HG02885 (cell line): ENCODE data around the gene PHF20.
"Not testable (repeated sequence)": the region's sequence is repeated elsewhere in the genome, so short reads cannot be mapped to it uniquely, and the experiment has no call there.

Experiments
- ATAC-seq: cut with Tn5 transposase; IDR thresholded peaks from one replicate; pipeline ENCODE4 v1.9.1; 2021; ENCODE audit warnings: mild to moderate bottlenecking; ENCODE audit not compliant: unreplicated experiment, poor library complexity

Gene PHF20

DNA sequence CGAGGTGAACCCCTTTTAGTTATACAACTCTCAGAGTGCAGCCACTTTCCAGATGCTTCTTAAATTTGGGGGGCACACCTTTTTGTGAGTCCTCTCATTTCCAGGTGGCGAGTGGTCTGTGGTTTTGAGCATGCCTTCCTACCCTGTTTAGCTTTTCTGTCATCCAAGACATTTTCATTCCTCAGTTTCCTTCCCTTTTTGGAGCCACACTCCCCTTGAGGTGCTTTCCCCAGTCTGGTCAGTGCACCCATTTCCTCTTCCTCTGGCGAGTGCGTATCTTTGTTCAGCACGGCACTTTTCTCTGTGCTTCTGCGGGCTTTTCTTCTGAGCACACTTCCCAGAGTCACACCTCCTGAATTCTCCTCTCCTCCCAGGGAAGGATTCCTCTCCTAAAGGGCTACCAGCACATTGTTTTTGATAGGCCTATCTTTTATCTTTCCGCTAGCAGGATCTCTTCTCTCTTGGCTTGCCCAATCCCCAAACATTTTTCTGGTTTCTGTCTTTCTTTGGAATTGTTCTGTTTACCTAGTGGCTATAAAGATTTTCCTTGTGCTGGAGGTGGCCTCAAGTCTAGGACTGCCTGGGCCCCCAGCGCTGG is 1.4 kb downstream of the PHF20 start:
- ATAC-seq, result no peak

DNA sequence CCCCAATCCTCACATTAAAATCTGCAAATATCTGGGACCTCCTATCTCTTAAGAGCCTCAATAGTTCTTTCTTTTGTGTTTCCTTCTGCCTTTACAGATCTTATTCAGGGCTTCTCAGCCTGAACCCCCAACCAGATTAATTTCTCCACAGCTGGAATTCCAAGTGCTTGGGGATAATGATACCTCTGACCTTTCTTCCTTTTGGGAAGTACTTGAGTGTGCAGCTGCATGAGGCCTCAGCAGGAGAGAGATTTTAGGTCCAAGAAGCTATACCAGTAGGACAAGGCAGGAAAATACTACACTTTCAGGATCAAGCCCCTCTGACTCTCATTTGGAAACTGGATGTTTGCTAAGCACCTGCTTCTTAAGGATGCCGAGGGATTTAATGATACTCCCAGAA is 2.6 kb downstream of the PHF20 start:
- no peak for ATAC-seq

DNA sequence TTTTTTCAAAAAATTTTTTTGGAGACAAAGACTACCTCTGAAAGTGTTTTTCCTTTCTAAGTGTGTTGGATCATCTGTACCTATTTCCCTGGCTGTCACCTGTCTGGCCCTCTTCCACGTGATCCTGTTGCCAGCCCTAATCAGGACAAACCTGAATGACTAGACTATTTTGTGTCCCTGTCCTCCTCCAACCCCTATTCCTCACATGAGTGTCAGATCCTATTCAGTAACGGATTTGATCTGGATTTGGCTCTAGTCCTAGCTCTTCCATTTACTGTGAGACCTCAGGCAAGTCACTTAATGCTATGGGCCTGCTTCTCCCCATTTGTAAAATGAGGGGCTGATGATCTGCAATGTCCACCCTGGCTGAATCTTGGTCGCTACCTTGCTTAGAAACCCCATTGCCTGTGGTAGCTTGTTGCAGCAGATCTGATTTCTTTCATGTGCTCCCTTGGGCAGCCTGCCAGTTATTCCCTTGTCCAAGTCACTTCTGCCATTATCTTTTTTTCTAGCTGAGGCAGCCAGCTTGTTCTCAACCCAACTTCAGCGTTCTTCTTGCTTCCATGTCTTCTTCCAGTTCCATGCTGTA is 4.8 kb downstream of the PHF20 start:
- ATAC-seq, result no peak

DNA sequence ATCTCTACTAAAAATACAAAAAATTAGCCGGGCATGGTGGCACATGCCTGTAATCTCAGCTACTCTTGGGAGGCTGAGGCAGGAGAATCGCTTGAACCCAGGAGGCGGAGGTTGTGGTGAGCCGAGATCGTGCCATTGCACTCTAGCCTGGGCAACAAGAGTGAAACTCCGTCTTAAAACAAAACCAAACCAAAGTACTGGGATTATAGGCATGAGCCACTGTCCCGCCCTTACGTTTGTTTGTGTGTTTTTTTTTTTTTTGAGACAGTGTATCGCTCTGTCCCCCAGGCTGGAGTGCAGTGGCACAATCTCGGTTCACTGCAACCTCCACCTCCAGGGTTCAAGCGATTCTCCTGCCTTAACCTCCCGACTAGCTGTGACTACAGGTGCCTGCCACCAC is 12.0 kb downstream of the PHF20 start:
- not testable (repeated sequence) for ATAC-seq

DNA sequence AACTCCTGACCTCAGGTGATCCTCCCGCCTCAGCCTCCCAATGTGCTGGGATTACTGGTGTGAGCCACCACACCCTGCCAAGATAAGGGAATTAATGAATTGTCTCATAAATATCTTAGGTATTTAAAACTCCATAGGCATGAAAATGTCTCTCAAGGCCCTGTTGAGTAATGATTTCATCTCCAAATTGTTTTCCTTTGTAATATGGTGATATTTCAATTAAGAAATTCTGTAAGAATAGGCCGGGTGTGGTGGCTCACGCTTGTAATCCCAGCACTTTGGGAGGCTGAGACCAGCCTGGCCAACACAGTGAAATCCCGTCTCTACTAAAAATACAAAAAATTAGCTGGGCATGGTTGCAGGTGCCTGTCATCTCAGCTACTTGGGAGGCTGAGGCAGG is 13.7 kb downstream of the PHF20 start:
- ATAC-seq, result not testable (repeated sequence)

DNA sequence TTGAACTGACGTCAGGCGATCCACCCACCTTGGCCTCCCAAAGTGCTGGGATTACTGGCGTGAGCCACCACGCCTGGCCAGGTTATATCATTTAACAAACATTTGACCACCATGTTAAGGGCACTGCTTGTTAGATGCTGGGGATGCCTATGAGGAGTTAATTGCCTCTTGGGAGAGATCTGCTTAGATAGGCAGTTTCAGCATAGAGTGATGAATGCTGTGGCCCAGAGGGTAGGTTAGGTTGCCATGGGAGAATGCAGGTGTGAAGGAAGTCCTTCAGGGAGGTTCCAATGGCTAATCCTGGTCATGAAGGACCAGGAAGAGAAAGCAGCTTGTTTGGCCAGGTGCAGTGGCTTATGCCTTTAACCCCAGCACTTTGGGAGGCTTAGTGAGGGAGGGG is 17.0 kb downstream of the PHF20 start:
- ATAC-seq, result no peak

DNA sequence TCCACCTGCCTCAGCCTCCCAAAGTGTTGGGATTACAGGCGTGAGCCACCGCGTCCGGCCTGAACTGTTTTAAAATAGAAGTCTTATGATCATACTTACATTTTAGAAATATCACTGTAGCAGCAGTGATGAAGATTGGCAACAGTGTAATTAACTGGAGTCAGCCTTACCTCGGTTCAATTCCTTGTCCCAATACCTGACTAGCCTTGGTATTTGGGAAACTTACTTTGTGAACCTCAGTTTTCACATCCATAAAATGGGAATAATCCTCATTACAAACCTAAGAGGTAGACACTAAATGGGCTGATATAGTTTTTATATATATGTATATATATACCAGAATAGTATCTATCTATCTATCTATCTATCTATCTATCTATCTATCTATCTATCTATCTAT is 19.3 kb downstream of the PHF20 start:
- no peak for ATAC-seq

DNA sequence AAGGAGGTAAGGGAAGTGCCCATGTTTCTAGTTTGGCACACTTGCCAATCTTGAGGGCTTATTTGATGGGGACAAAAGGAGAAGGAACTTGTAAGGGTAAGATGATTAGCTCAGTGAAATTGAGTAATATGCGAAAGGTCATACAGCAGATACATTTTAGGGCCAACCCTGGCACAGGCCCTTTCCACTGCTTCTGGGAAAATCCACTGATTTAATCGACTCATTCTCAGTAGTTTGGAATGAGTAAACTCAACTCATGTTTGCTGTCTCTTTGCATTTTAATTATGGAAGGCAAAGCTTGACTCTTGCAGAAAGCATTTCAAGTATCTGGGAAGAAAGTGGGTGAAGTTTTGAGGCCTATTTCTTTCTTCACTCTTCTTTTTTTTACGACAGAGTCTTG is 20.0 kb downstream of the PHF20 start:
- no peak for ATAC-seq

DNA sequence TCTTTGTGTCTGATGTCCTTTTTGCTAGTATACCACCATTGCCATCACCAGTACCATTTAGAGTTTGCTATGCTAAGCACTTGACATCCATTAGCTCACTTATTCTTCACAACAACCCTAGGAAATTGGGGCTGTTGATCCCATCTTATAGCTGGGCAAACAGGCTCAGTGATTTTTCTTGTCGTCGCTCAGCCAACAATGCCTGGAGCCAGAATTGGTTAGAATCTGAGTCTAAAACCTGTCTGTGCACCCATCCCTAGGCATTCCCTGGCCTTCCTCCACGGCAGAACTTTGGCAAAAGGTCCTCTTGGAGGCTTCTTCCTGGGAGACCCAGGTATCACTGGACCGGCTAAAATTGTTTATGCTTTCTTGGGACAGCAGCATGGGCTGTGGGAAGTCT is 20.9 kb downstream of the PHF20 start:
- no peak for ATAC-seq

DNA sequence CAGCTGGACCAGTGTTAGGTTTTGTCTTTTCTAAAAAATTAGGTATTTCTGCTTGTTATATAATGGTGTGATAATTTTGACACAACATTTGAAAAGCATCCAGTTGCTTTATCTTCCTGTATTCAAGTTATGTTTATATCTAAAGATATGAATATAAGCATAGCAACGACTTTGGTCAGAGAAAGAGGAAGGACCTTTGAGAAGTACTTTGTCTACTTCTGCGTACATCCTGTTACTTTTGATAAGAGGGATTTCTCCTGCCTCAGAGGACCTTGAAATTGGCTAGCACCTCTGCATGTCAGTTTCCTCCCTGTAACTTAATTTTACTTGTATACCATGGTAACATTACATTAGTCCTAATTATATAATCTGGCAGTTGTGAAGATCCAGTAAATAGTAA is 24.8 kb downstream of the PHF20 start:
- ATAC-seq, result no peak

DNA sequence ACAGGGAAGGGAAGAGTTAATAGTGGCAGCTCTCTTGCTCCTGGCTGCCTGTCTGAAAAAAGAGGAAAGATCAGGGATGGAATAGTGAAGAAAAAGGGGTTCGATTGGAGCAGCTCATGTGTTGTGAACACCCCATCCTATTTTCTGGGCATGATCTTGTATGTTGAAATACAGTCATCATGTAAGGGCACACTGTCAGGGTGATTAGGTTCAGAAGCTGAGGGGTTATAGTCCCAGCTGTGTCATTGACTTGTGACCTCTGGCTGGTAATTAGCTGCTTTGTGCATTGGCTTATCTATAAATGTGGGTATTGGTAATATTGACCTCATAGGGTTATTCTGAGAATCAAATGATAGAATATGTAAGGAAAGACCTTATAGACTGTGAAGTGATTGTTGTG is 30.1 kb downstream of the PHF20 start:
- no peak for ATAC-seq

DNA sequence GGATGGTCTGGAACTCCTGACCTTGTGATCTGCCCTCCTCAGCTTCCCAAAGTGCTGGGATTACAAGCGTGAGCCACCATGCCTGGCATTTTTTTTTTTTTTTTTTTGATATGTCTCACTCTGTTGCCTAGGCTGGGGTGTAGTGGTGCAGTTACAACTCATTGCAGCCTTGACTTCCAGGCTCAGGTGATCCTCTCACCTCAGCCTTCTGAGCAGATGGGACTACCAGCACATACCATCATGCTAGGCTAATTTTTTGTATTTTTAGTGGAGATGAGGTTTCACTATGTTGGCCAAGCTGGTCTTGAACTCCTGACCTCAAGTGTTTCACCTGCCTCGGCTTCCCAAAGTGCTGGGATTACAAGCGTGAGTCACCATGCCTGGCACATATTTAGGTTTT is 34.3 kb downstream of the PHF20 start:
- no peak for ATAC-seq

DNA sequence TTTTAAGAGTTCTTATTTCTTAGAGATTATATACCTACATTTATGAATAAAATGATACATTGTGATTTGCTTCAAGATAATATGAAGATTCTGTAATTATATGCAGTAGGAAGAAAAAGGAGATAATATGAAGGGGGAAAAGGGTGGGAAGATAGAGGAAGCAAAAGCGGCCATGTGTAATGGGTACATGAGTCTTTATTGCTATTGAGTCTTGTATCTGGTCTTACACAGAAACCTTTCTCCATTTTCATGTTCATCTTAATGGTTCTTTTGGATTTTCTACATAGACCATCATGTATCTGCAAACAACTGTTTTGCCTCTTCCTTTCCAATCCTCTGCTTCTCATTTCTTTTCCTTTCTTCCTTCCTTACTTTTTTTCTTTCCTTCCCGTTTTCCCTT is 36.1 kb downstream of the PHF20 start:
- ATAC-seq, result no peak

DNA sequence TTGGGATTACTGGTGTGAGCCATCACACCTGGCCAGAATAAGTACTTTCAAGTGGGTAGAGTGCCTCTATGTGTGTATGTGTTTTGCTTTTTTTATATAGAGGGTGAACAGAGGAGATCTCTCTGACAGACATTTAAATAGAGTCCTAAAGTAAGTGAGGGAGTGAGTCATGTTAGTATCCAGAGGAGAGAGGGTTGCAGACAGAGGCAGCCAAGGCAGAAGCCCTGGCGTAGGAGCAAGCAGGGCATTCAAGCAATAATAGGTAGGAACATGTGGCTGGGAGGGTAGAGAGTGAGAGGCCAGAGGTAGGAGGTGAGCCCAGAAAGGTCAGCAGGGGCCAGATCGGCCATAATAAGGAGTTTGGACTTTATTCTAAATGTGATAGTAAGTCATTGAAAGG is 48.9 kb downstream of the PHF20 start:
- no peak for ATAC-seq

DNA sequence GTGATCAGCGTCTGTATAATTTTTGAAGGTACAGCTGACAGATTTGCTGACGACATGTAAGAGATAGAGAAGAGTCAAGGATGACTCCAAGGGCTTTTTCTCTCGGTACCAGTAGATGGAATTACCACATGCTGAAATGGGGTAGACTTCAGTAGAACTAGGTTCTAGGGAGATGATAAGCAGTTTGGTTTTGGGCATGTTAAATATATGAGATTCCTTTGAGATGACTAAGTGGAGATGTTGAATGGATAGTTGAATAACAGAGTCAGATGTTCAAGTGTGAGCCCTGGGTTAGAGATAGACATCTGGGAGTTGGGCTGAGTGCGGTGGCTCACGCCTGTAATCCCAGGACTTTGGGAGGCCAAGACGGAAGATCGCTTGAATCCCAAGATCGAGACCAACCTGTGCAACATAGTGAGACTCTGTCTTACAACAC is 50.0 kb downstream of the PHF20 start:
- ATAC-seq, result no peak

DNA sequence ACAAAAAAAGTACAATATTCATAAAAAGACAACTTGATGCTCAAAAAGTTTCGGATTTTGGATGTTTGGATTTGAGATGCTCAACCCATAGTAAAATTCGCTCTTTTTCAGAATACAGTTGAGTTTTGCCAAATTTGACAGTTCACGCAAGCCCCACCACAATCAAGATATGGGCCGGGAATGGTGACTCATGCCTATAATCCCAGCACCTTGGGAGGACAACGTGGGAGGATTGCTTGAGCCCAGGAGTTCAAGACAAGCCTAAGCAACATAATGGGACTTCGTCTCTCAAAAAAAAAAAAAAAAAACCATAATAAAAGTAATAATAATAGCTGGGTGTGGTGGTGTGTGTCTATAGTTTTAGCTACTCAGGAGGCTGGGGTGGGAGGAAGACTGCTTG is 51.3 kb downstream of the PHF20 start:
- ATAC-seq, result no peak

DNA sequence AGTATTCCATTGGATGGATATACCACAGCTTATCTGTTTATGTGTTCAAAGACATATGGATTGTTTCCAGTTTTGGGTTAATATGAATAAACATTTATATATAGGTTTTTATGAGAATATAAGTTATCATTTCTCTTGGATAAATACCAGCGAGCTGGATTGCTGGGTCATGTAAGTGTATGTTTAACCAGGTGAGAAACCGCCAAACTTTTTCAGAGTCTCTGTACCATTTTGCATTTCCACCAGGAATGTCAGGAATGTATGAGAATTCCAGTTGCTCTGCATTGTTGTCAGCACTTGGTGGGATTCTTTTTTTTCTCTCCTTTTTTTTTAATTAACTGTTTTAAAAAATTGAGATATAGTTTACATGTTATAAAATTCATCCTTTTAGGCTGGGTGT is 52.1 kb downstream of the PHF20 start:
- no peak for ATAC-seq

DNA sequence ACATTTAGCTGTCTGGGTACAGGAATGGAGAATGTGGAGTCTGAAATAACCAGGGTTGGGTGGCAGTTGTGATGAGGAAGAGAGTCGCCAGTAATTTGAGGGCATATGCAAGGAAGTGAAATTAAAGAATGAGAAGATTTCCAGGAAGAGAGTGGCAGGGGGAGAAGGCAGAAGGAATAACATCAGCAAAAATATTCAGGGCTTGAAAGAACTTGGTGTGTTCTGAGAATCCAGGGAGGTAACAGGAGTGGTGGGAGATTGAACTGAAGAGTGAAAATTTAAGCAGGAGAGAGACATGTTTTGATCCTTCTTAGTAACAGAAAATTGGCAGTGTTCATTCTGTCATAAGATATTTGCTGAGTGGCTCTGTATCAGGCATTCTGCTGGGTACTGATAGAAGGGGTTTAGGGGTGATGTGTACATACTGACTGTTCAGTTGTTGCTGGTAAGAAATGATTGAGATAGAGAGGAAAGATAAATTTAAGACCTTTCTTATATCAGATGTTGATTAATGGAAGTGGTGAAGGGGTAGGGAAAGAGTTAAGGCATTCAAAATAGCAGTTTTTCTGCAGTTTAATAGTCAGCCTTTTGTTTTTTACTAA is 54.7 kb downstream of the PHF20 start:
- ATAC-seq, result no peak

DNA sequence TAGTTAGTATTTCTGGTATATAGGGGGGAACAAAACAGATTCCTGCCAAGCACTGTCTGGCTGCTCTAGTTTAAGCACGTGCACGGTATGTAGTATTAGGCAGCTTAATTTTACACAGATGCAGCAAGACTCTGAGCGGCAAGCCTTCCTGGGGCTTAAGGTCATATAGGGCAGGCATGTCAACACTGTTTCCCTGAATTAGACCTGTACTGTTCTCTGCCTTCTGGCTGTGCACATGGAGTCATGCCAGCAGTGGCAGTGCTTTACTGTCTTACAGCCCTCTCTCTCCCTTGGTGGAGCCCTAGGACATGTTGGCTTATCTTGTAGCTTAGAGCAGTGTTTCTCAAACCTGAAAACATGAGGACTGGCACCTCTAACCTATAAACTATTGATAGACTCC is 56.6 kb downstream of the PHF20 start:
- ATAC-seq, result no peak

DNA sequence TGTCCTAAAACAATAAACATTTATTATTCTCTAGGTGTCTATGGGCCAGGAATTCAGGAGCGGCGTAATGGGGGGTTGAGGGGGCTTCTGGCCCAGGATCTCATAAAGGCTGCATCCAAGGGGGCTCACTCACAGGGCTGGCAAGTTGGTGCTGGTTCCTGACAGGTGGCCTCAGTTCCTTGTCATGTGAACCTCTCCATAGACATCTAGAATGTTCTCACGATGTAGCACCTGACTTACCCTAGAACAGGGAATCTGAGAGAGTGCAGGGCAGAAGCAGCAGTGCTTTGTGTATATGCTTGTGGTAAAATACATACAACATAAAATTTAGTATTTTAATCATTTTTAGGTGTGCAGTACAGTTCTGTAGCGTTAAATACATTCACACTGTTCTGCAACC is 57.1 kb downstream of the PHF20 start:
- ATAC-seq, result no peak

DNA sequence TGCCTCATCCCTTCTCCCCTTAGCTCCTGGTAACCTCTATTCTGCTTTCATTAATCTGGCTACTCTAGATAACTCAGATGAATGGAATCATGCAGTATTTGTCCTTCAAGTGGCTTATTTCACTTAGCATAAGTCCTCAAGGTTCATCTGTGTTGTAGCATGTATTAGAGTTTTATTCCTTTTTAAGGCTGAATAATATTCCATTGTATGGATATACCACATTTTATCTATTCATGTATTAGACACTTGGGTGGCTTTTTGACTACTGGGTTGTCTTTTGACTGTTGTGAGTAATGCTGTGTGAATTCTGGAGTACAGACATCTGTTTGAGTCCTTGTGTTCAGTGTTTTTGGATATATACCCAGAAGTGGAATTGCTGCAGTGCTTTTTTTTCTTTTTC is 58.4 kb downstream of the PHF20 start:
- no peak for ATAC-seq

DNA sequence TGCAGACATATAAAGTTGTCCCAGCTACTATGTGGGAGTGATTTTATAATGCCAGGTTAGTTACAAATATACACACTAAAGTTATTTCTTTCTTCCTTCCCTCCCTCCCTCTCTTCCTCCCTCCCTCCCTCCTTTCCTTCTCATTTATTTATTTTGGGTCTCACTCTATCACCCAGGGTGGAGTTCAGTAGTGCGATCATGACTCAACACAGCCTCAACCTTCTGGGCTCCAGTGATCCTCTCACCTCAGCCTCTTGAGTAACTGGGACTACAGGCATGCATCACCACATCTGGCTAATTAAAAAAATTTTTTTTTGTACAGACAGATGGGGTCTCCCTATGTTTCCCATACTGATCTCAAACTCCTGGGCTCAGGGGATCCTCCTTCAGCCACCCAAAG is 59.2 kb downstream of the PHF20 start:
- ATAC-seq, result no peak
